ENCODE results near the gene ITGAL. TPM values are rescaled to one million over a fixed set of nuclear protein-coding genes. Genes with fewer than 3 reads are reported as not detected.

Gene ITGAL
- total and polyA plus RNA-seq, 3 donors from 2014 or later = 2.8 to 6.7 (median 5.0) TPM

- Histone ChIP-seq H3K27me3 (no peaks in the 10 kb centered on the region), H3K36me3 (ENCODE audit: low read depth, missing control alignments) (no peaks in the 10 kb centered on the region), H3K4me3 (no peak overlapping the region), H3K27ac (no peak overlapping the region), H3K9me3 (no peaks in the 10 kb centered on the region), H3K4me1 (no peaks in the 10 kb centered on the region)
- intact Hi-C loops (cut with DNase I; ENCODE audit: low total_unique reads) = no loop called here
- no peak for TF ChIP-seq CTCF (IDR thresholded peaks at IDR 0.05)
- TF ChIP-seq POLR2A (IDR thresholded peaks at IDR 0.05) = no peak
- WGBS, 2 donors = 85 to 93% methylated on average over 2 of the region's 2 CpGs
- DNase-seq = no peak
Measured at GRCh38 chr16:30515275-30515674, 42.7 kb downstream of the ITGAL start.

- H3K4me3 ChIP-seq = no peak overlapping the region
- no peaks in the 10 kb centered on the region for H3K9me3 ChIP-seq
- no peaks in the 10 kb centered on the region for H3K27me3 ChIP-seq
- no peak overlapping the region for H3K27ac ChIP-seq
- TF ChIP-seq CTCF (IDR thresholded peaks at IDR 0.05) (no peak), POLR2A (IDR thresholded peaks at IDR 0.05) (no peak)
- intact Hi-C loops (cut with DNase I; ENCODE audit: low total_unique reads) = no loop called here
- 87 to 88% methylated on average over 9 to 10 of the region's 10 CpGs for WGBS, 2 donors
- H3K4me1 ChIP-seq = no peaks in the 10 kb centered on the region
- H3K36me3 ChIP-seq (ENCODE audit: low read depth, missing control alignments) = no peaks in the 10 kb centered on the region
- DNase-seq = no peak
Measured at GRCh38 chr16:30518552-30518951, 46.0 kb downstream of the ITGAL start.

GRCh38 chr16:30519120-30520049, 46.8 kb downstream of the ITGAL start:
- 88% methylated on average over 19 to 20 of the region's 20 CpGs for WGBS, 2 donors
- Histone ChIP-seq H3K4me3 (no peak overlapping the region), H3K27me3 (no peaks in the 10 kb centered on the region), H3K9me3 (no peaks in the 10 kb centered on the region), H3K4me1 (peaks cover 4% of the 10 kb centered on the region), H3K27ac (no peak overlapping the region), H3K36me3 (ENCODE audit: low read depth, missing control alignments) (no peaks in the 10 kb centered on the region)
- no peak for TF ChIP-seq CTCF (IDR thresholded peaks at IDR 0.05)
- TF ChIP-seq POLR2A (IDR thresholded peaks at IDR 0.05) = no peak
- intact Hi-C loops (cut with DNase I; ENCODE audit: low total_unique reads) = no loop called here
- DNase-seq = no peak

- H3K9me3 ChIP-seq = no peaks in the 10 kb centered on the region
- TF ChIP-seq POLR2A (IDR thresholded peaks at IDR 0.05) = no peak
- TF ChIP-seq CTCF (IDR thresholded peaks at IDR 0.05) = no peak
- no peak for DNase-seq
- intact Hi-C loops (cut with DNase I; ENCODE audit: low total_unique reads) = no loop called here
- H3K36me3 ChIP-seq (ENCODE audit: low read depth, missing control alignments) = no peaks in the 10 kb centered on the region
- H3K27me3 ChIP-seq = no peaks in the 10 kb centered on the region
- no peak overlapping the region for H3K4me3 ChIP-seq
- no peak overlapping the region for H3K27ac ChIP-seq
- WGBS, 2 donors = 85 to 92% methylated on average over 4 to 7 of the region's 7 CpGs
- H3K4me1 ChIP-seq = peaks cover 10% of the 10 kb centered on the region
Measured at GRCh38 chr16:30521476-30521872, 48.9 kb downstream of the ITGAL start.

Data from testis (tissue), 3 donors.